GM19468 (cell line): ENCODE results near the gene AGMO.

Source experiments
- ATAC-seq: cut with Tn5 transposase; IDR thresholded peaks from one replicate; pipeline ENCODE4 v1.9.1; 2021; ENCODE audit warnings: mild to moderate bottlenecking, moderate library complexity, moderate number of reproducible peaks; ENCODE audit not compliant: unreplicated experiment; ENCODE audit errors: extremely low read depth

The AGMO gene

GRCh38 chr7:15561835-15562234 is at the start of gene AGMO:
AGMO (minus strand) TSS chr7:15562015.
- ATAC-seq: no peak

- ATAC-seq: no peak
Measured at GRCh38 chr7:15610503-15610902, 48.7 kb upstream of the AGMO start.

- no peak for ATAC-seq
Measured at GRCh38 chr7:15609287-15609686, 47.5 kb upstream of the AGMO start.

- no peak for ATAC-seq
Measured at GRCh38 chr7:15607529-15608210, 45.9 kb upstream of the AGMO start.

GRCh38 chr7:15606561-15606960 is 44.7 kb upstream of the AGMO start:
- ATAC-seq: no peak

GRCh38 chr7:15604166-15604565 is 42.4 kb upstream of the AGMO start:
- ATAC-seq: no peak

- no peak for ATAC-seq
Measured at GRCh38 chr7:15603124-15603523, 41.3 kb upstream of the AGMO start.

- no peak for ATAC-seq
Measured at GRCh38 chr7:15602236-15602635, 40.4 kb upstream of the AGMO start.

- no peak for ATAC-seq
Measured at GRCh38 chr7:15601175-15601574, 39.4 kb upstream of the AGMO start.

GRCh38 chr7:15600298-15600697 is 38.5 kb upstream of the AGMO start:
- no peak for ATAC-seq

- no peak for ATAC-seq
Measured at GRCh38 chr7:15594461-15594860, 32.6 kb upstream of the AGMO start.

- no peak for ATAC-seq
Measured at GRCh38 chr7:15593382-15593781, 31.6 kb upstream of the AGMO start.

GRCh38 chr7:15586266-15586665 is 24.5 kb upstream of the AGMO start:
- no peak for ATAC-seq

- no peak for ATAC-seq
Measured at GRCh38 chr7:15584575-15584974, 22.8 kb upstream of the AGMO start.

- no peak for ATAC-seq
Measured at GRCh38 chr7:15582773-15583172, 21.0 kb upstream of the AGMO start.

GRCh38 chr7:15581352-15581951 is 19.6 kb upstream of the AGMO start:
- no peak for ATAC-seq

- no peak for ATAC-seq
Measured at GRCh38 chr7:15580604-15581351, 19.0 kb upstream of the AGMO start.

- no peak for ATAC-seq
Measured at GRCh38 chr7:15577600-15577999, 15.8 kb upstream of the AGMO start.

GRCh38 chr7:15571301-15571878 is 9.6 kb upstream of the AGMO start:
- no peak for ATAC-seq

- ATAC-seq: no peak
Measured at GRCh38 chr7:15567652-15568051, 5.8 kb upstream of the AGMO start.

- no peak for ATAC-seq
Measured at GRCh38 chr7:15567036-15567435, 5.2 kb upstream of the AGMO start.
